ENCODE results near the gene POGLUT3. TPM values are rescaled to one million over a fixed set of nuclear protein-coding genes. Genes with fewer than 3 reads are reported as not detected.

POGLUT3 gene
- total RNA-seq, 1 experiment from 2014 or later = 13.1 TPM

- H4K91ac ChIP-seq (ENCODE audit: insufficient read length, low read depth, low read length) = no peak overlapping the region
- no CpG with 5 or more reads among the region's 2 CpGs for WGBS (ENCODE audit: extremely low coverage, insufficient read length, low lambda C conversion rate)
- H3K27me3 Mint-ChIP-seq (ENCODE audit: low read depth) = no peaks in the 10 kb centered on the region
Observed at GRCh38 chr11:108453207-108453835, 44.9 kb downstream of the POGLUT3 start.

More at GRCh38 chr11:108453207-108453835, 44.9 kb downstream of the POGLUT3 start:
- peaks cover 2 to 12% (median 6%) of the 10 kb centered on the region in 3 experiments; a peak in 5 of 7 replicates for H3K36me3 Mint-ChIP-seq (ENCODE audit: insufficient read depth in 1 of 3, low read depth in 3 of 3)
- no peak overlapping the region for H2AFZ ChIP-seq (ENCODE audit: low read length)
- no peak overlapping the region for H4K8ac ChIP-seq (replicated peaks; ENCODE audit: insufficient read length, low read depth, low read length)
- no peaks in the 10 kb centered on the region for H3K4me1 ChIP-seq (ENCODE audit: insufficient read depth, low read length)
- no peaks in the 10 kb centered on the region for H3K9me3 ChIP-seq (ENCODE audit: control insufficient read depth, low read depth, low read length)
- H3K79me1 ChIP-seq (ENCODE audit: insufficient read depth, low read depth, low read length, poor library complexity, severe bottlenecking) = no peaks in the 10 kb centered on the region
- no peak overlapping the region for H3K56ac ChIP-seq (ENCODE audit: insufficient read length, low read depth, low read length)
- H3K23me2 ChIP-seq (ENCODE audit: insufficient read length, low read depth, low read length, poor library complexity, severe bottlenecking) = no peaks in the 10 kb centered on the region
- H3K9me3 Mint-ChIP-seq = peaks cover 36 to 44% of the 10 kb centered on the region in 2 experiments
- no peak overlapping the region for H3K9ac ChIP-seq (ENCODE audit: extremely low read depth, insufficient read length, low read length)
- no peak overlapping the region for H4K5ac ChIP-seq (ENCODE audit: insufficient read length, low read depth, low read length)
- H4K20me1 ChIP-seq (ENCODE audit: control insufficient read depth, insufficient read depth, insufficient read length) = no peaks in the 10 kb centered on the region
- no peak overlapping the region for H3K23ac ChIP-seq (ENCODE audit: insufficient read length, low read depth, low read length)
- no peak overlapping the region for H3T11ph ChIP-seq (ENCODE audit: low read length)
- H2BK15ac ChIP-seq (ENCODE audit: low read depth, low read length) = no peak overlapping the region
- no peak overlapping the region for H3K27ac Mint-ChIP-seq
- H3K4me1 Mint-ChIP-seq = no peaks in the 10 kb centered on the region
- no peak overlapping the region for H2BK120ac ChIP-seq (ENCODE audit: low read depth, low read length, poor library complexity, severe bottlenecking)
- no peaks in the 10 kb centered on the region for H3K27me3 ChIP-seq (ENCODE audit: insufficient read depth, low read length)
- no peak overlapping the region for H3K14ac ChIP-seq (ENCODE audit: insufficient read depth, low read length)
- H2BK12ac ChIP-seq (ENCODE audit: insufficient read length, low read depth, low read length) = no peak overlapping the region
- no peak overlapping the region for H3K27ac ChIP-seq (ENCODE audit: insufficient read length, low read depth, low read length)
- H3K79me2 ChIP-seq (ENCODE audit: insufficient read depth, low read length) = no peaks in the 10 kb centered on the region
- H3K18ac ChIP-seq (ENCODE audit: insufficient read length, low read depth, low read length) = no peak overlapping the region
- H3K4me2 ChIP-seq (ENCODE audit: insufficient read depth, insufficient read length, low read length) = no peak overlapping the region
- H3K4me3 Mint-ChIP-seq = no peak overlapping the region
- no peak overlapping the region for H2BK5ac ChIP-seq (ENCODE audit: insufficient read length, low read length)
- no peak overlapping the region for H3K4ac ChIP-seq (ENCODE audit: low read depth, low read length)
- no peak overlapping the region for H2AK5ac ChIP-seq (ENCODE audit: insufficient read length, low read length)
- TF ChIP-seq, protein P1, sequence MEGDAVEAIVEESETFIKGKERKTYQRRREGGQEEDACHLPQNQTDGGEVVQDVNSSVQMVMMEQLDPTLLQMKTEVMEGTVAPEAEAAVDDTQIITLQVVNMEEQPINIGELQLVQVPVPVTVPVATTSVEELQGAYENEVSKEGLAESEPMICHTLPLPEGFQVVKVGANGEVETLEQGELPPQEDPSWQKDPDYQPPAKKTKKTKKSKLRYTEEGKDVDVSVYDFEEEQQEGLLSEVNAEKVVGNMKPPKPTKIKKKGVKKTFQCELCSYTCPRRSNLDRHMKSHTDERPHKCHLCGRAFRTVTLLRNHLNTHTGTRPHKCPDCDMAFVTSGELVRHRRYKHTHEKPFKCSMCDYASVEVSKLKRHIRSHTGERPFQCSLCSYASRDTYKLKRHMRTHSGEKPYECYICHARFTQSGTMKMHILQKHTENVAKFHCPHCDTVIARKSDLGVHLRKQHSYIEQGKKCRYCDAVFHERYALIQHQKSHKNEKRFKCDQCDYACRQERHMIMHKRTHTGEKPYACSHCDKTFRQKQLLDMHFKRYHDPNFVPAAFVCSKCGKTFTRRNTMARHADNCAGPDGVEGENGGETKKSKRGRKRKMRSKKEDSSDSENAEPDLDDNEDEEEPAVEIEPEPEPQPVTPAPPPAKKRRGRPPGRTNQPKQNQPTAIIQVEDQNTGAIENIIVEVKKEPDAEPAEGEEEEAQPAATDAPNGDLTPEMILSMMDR (conservative IDR thresholded peaks at IDR 0.05) = no peak
- no peak overlapping the region for H2BK20ac ChIP-seq (ENCODE audit: low read depth, low read length, poor library complexity, severe bottlenecking)
- DNase-seq = no peak

Other genes starting within 250 kb of the POGLUT3 start
- 0.55 and 0.66 TPM in 2 replicates for gene C11orf65, start 30.9 kb downstream of the POGLUT3 start, total RNA-seq (2021)
- gene EXPH5, start 95.4 kb upstream of the POGLUT3 start, total RNA-seq (2021) = 3.1 and 4.0 TPM in 2 replicates
- 46.2 and 48.3 TPM in 2 replicates for gene DDX10, start 166.7 kb upstream of the POGLUT3 start, total RNA-seq (2021)

Data from H9 (cell line).